GM12878 (cell line): ENCODE data around the gene ESR2. TPM values are rescaled to one million over a fixed set of nuclear protein-coding genes. Genes with fewer than 3 reads are reported as not detected.

Experiments used
- CBFB ChIP-seq: IDR thresholded peaks from 2 replicates; pipeline ENCODE4 v1.6.1; 2016; ENCODE audit warnings: antibody characterized with exemption, low read depth
- CHD2 ChIP-seq: IDR thresholded peaks from 2 replicates; pipeline ENCODE4 v1.6.1; 2011; ENCODE audit warnings: low read depth, low read length, improper control_type of control experiment, borderline replicate concordance
- CREB1 ChIP-seq: IDR thresholded peaks from 2 replicates; pipeline ENCODE4 v1.6.1; 2012; ENCODE audit warnings: low read depth, mild to moderate bottlenecking, inconsistent platforms
- CREM ChIP-seq: IDR thresholded peaks from 2 replicates; pipeline ENCODE4 v1.6.1; 2014; ENCODE audit warnings: antibody characterized with exemption, low read depth
- E4F1 ChIP-seq: fragments of 450-650 bp; IDR thresholded peaks from 2 replicates; pipeline ENCODE4 v1.6.1; 2018; ENCODE audit warnings: borderline replicate concordance, mild to moderate bottlenecking; ENCODE audit not compliant: partially characterized antibody
- GABPA ChIP-seq: IDR thresholded peaks from 2 replicates; pipeline ENCODE4 v1.6.1; 2014; ENCODE audit warnings: antibody characterized with exemption, low read depth, mild to moderate bottlenecking, inconsistent platforms
- IKZF1 ChIP-seq: fragments of 450-650 bp; conservative IDR thresholded peaks from 2 replicates; pipeline ENCODE4 v1.6.1; 2017; ENCODE audit warnings: antibody characterized with exemption, mild to moderate bottlenecking
- IRF4 ChIP-seq: IDR thresholded peaks from 2 replicates; pipeline ENCODE4 v1.6.1; 2011; ENCODE audit warnings: low read depth, low read length
- MTA2 ChIP-seq: fragments of 450-650 bp; IDR thresholded peaks from 2 replicates; pipeline ENCODE4 v1.6.1; 2016; ENCODE audit warnings: low read depth, mild to moderate bottlenecking, moderate library complexity
- NKRF ChIP-seq: fragments of 450-650 bp; conservative IDR thresholded peaks from 2 replicates; pipeline ENCODE4 v1.6.1; 2017; ENCODE audit warnings: mild to moderate bottlenecking, moderate library complexity
- NRF1 ChIP-seq: conservative IDR thresholded peaks from 2 replicates; pipeline ENCODE4 v1.6.1; 2011; ENCODE audit warnings: mild to moderate bottlenecking, low read depth, low read length, improper control_type of control experiment
- PML ChIP-seq: IDR thresholded peaks from 2 replicates; pipeline ENCODE4 v1.6.1; 2012; ENCODE audit warnings: low read length, inconsistent platforms
- POU2F2 ChIP-seq: IDR thresholded peaks from 3 replicates; pipeline ENCODE4 v1.6.1; 2011; ENCODE audit warnings: low read depth, mild to moderate bottlenecking, low read length, borderline replicate concordance
- RAD21 ChIP-seq: IDR thresholded peaks from 2 replicates; pipeline ENCODE4 v1.6.1; 2011; ENCODE audit warnings: mild to moderate bottlenecking, low read depth, low read length, moderate library complexity; ENCODE audit not compliant: insufficient read depth
- RB1 ChIP-seq: fragments of 450-650 bp; formaldehyde crosslinking; IDR thresholded peaks from 2 replicates; pipeline ENCODE4 v1.6.1; 2017; ENCODE audit warnings: mild to moderate bottlenecking, borderline replicate concordance
- STAT3 ChIP-seq: IDR thresholded peaks from 2 replicates; pipeline ENCODE4 v1.6.1; 2011; ENCODE audit warnings: low read depth, low read length, improper control_type of control experiment
- TAF1 ChIP-seq: IDR thresholded peaks from 2 replicates; pipeline ENCODE4 v1.6.1; 2011; ENCODE audit warnings: mild to moderate bottlenecking, low read depth, low read length, borderline replicate concordance
- TARDBP ChIP-seq: IDR thresholded peaks from 2 replicates; pipeline ENCODE4 v1.6.1; 2016; ENCODE audit warnings: borderline replicate concordance
- TCF12 ChIP-seq: IDR thresholded peaks from 2 replicates; pipeline ENCODE4 v1.6.1; 2011; ENCODE audit warnings: low read depth, mild to moderate bottlenecking, low read length
- WRNIP1 ChIP-seq: IDR thresholded peaks from 2 replicates; pipeline ENCODE4 v1.6.1; 2011; ENCODE audit warnings: low read depth, low read length, improper control_type of control experiment, borderline replicate concordance
- ZBTB11 ChIP-seq: fragments of 450-650 bp; formaldehyde crosslinking; IDR thresholded peaks from 2 replicates; pipeline ENCODE4 v1.5.0; 2022; ENCODE audit warnings: mild to moderate bottlenecking, missing genetic modification characterization
- ZBTB4 ChIP-seq: fragments of 450-650 bp; formaldehyde crosslinking; IDR thresholded peaks from 2 replicates; pipeline ENCODE4 v1.4.0; 2022; ENCODE audit warnings: mild to moderate bottlenecking, moderate library complexity
- polyA plus RNA-seq, 11 experiments: library from polyadenylated mRNA; depleted of rRNA in 4 of 11; unstranded in 6 of 11; stranded (reverse) in 5 of 11; fragments of >200 nt; fragmentation: Nextera tagmentation in 4 of 11; fragmentation: Illumina TruSeq in 1 of 11; extraction: Ambion mirVana in 4 of 11; extraction: Trizol in 1 of 11; gene quantifications; 1 replicate in 1 of 11; 2 replicates in 10 of 11; pipeline versions ENCODE4 v1.2.1 to v1.2.3, GENCODE V29; 2011 to 2016; ENCODE audit warnings: inconsistent platforms in 2 of 11, missing spikeins in 2 of 11, low read depth in 1 of 11
- total RNA-seq, 4 experiments: library from RNA; depleted of rRNA in 3 of 4; stranded (reverse); fragments of >200 nt in 3 of 4; fragmentation: Illumina TruSeq in 1 of 4; extraction: Trizol in 1 of 4; gene quantifications; 2 replicates each; pipeline versions ENCODE4 v1.2.1 to v1.2.3, GENCODE V29; 2013 to 2021

ESR2 gene
- total and polyA plus RNA-seq, 10 of the 15 experiments (the other 5 are each of a cell fraction or from before 2014, with no cell fraction given) = 0.29 to 2.6 (median 0.81) TPM

GRCh38 chr14:64217308-64217707, 76.9 kb downstream of the ESR2 start (continued):
- TF ChIP-seq CREM (no peak), GABPA (no peak), CBFB (0 out of 2 replicates have a peak, but pooled peaks have one; percentile 36), CHD2 (no peak), RB1 (no peak), IKZF1 (peak; percentile 22; the same call in 1 of the 2 replicates), NRF1 (no peak), STAT3 (no peak), WRNIP1 (no peak), POU2F2 (no peak), IRF4 (no peak), E4F1 (no peak), TARDBP (no peak), RAD21 (no peak), TAF1 (no peak), PML (no peak), MTA2 (peak; percentile 58; the same call in 1 of the 2 replicates), TCF12 (no peak), CREB1 (0 out of 2 replicates have a peak, but pooled peaks have one; percentile 22), NKRF (no peak), ZBTB11 (CRISPR knock-in tag) (no peak), ZBTB4 (CRISPR knock-in tag) (no peak)
